OCI-LY3 (cell line): Measurements from ENCODE around the gene CLCC1.

ENCODE experiments used
- H2AFZ ChIP-seq: fragments of 200-600, 300-600 bp; shearing (Covaris generic); 2 replicates; pipeline ENCODE4 v1.6.0; 2014; ENCODE audit warnings: antibody characterized with exemption, low read depth, low read length
- H3K27ac ChIP-seq: fragments of 200-600, 300-600 bp; sonication (generic); 2 replicates; pipeline ENCODE4 v1.5.1; 2014; ENCODE audit warnings: mild to moderate bottlenecking, low read length, moderate library complexity, mixed read lengths
- H3K27me3 ChIP-seq: fragments of 200-600, 300-600 bp; sonication (generic); 2 replicates; pipeline ENCODE4 v1.6.1; 2014; ENCODE audit warnings: low read depth, low read length, mixed read lengths
- H3K36me3 ChIP-seq: fragments of 200-600, 300-600 bp; sonication (generic); replicated peaks from 2 replicates; pipeline ENCODE3; 2014; ENCODE audit warnings: low read depth, low read length, mixed read lengths
- H3K4me1 ChIP-seq: fragments of 300-600, 200-600 bp; sonication (generic); 2 replicates; pipeline ENCODE4 v1.6.1; 2014; ENCODE audit warnings: low read length, mixed read lengths
- H3K4me2 ChIP-seq: fragments of 200-600, 300-600 bp; sonication (generic); 2 replicates; pipeline ENCODE4 v1.6.1; 2014; ENCODE audit warnings: low read length, mixed read lengths
- H3K4me3 ChIP-seq: fragments of 300-600, 200-600 bp; sonication (generic); 2 replicates; pipeline ENCODE4 v1.5.1; 2014; ENCODE audit warnings: antibody characterized with exemption, mild to moderate bottlenecking, low read length, moderate library complexity
- H3K79me2 ChIP-seq: fragments of 300-600, 200-600 bp; shearing (Covaris generic); 2 replicates; pipeline ENCODE4 v1.6.1; 2014; ENCODE audit warnings: mild to moderate bottlenecking, low read length, mixed read lengths
- H3K9ac ChIP-seq: fragments of 300-600, 200-600 bp; shearing (Covaris generic); 2 replicates; pipeline ENCODE4 v1.6.0; 2014; ENCODE audit warnings: mild to moderate bottlenecking, low read length, moderate library complexity
- H3K9me3 ChIP-seq: fragments of 200-600, 300-600 bp; shearing (Covaris generic); 2 replicates; pipeline ENCODE4 v1.6.1; 2014; ENCODE audit warnings: low read length, mixed read lengths; ENCODE audit not compliant: insufficient read depth
- H4K20me1 ChIP-seq: fragments of 200-600, 300-600 bp; sonication (generic); 2 replicates; pipeline ENCODE4 v1.6.1; 2016; ENCODE audit warnings: low read length, mixed read lengths; ENCODE audit not compliant: insufficient read depth
- EZH2phosphoT487 ChIP-seq: fragments of 200-600 bp; shearing (Covaris generic); IDR thresholded peaks from 2 replicates; pipeline ENCODE4 v1.6.1; 2018; ENCODE audit warnings: antibody characterized with exemption, mixed run types, low read depth
- TF ChIP-seq, protein P1 (sequence below): fragments of 200-600, 300-600 bp; sonication (generic); IDR thresholded peaks from 2 replicates; pipeline ENCODE4 v1.5.1; 2014; ENCODE audit warnings: antibody characterized with exemption, low read length, low read depth

Gene CLCC1

DNA sequence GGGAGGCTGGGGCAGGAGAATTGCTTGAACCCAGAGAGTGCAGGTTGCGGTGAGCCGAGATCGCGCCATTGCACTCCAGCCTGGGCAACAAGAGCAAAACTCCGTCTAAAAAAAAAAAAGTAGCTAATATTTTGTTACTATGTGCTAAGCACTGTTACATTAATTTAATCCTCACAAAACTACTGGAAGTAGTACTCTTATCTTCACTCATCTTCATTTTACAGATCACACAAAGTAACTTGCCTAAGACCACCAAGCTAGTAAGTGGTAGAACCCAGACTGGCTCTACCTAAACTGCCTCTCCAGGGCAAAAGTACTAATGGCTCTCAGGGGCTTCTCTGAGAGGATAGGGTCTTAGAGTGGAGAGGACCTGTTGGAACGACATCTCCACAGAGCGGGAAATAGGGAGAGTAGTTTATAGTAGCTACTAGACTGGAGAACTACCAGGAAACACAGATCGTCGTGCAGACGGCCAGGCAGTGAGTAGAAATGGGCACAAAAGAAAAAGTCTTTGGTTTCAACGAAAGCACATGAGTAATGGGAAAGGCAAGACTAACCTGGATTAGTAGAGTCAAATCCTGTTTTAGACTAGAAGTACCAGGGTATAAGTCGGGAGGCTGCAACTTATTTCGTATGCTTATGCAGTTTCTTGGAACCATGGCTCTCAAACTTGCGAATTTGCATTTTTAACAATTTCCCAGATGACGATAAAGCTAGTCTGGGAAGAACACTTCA is 1.4 kb downstream of the CLCC1 start:
- Histone ChIP-seq H2AFZ (no peak overlapping the region), H3K9ac (peak overlapping the region; percentile 88)

DNA sequence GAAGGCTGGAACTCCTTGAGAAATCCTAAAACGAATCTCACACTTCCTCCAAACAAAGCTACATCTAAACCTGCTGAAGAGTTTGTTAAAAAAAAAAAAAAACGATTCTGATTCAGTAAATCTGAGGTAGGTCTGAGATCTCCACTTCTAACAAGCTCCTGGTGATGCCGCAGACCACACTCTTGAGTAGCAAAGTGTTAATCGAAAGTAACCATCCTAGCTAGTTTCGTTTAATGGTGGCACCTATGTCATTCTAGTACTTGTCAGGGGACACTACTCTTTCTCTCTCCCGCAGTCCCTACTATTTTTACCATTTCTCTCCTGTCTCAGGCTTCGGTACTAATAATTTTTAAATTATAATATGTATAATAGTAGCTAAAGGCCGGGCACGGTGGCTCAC is 2.1 kb downstream of the CLCC1 start:
- Histone ChIP-seq H3K79me2 (peaks cover 54% of the 10 kb centered on the region), H3K4me1 (peaks cover 9% of the 10 kb centered on the region), H3K4me3 (no peak overlapping the region), H3K9ac (no peak overlapping the region), H2AFZ (no peak overlapping the region), H3K36me3 (no peaks in the 10 kb centered on the region), H3K9me3 (no peaks in the 10 kb centered on the region), H3K4me2 (no peak overlapping the region), H3K27ac (no peak overlapping the region), H4K20me1 (peaks cover 12% of the 10 kb centered on the region; the same call in 1 of the 2 replicates), H3K27me3 (no peaks in the 10 kb centered on the region)
- TF ChIP-seq EZH2phosphoT487 = no peak
- TF ChIP-seq, protein P1, sequence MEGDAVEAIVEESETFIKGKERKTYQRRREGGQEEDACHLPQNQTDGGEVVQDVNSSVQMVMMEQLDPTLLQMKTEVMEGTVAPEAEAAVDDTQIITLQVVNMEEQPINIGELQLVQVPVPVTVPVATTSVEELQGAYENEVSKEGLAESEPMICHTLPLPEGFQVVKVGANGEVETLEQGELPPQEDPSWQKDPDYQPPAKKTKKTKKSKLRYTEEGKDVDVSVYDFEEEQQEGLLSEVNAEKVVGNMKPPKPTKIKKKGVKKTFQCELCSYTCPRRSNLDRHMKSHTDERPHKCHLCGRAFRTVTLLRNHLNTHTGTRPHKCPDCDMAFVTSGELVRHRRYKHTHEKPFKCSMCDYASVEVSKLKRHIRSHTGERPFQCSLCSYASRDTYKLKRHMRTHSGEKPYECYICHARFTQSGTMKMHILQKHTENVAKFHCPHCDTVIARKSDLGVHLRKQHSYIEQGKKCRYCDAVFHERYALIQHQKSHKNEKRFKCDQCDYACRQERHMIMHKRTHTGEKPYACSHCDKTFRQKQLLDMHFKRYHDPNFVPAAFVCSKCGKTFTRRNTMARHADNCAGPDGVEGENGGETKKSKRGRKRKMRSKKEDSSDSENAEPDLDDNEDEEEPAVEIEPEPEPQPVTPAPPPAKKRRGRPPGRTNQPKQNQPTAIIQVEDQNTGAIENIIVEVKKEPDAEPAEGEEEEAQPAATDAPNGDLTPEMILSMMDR = no peak

More for the DNA sequence above, 1.4 kb downstream of the CLCC1 start:
- Histone ChIP-seq H3K9me3 (no peaks in the 10 kb centered on the region), H3K79me2 (peaks cover 52% of the 10 kb centered on the region), H4K20me1 (peaks cover 12% of the 10 kb centered on the region; the same call in 1 of the 2 replicates), H3K36me3 (no peaks in the 10 kb centered on the region), H3K4me3 (peak overlapping the region; percentile 99), H3K4me1 (peaks cover 9% of the 10 kb centered on the region), H3K4me2 (peak overlapping the region; percentile 56), H3K27ac (no peak overlapping the region), H3K27me3 (no peaks in the 10 kb centered on the region)
- TF ChIP-seq, protein P1 = no peak
- TF ChIP-seq EZH2phosphoT487 = no peak

DNA sequence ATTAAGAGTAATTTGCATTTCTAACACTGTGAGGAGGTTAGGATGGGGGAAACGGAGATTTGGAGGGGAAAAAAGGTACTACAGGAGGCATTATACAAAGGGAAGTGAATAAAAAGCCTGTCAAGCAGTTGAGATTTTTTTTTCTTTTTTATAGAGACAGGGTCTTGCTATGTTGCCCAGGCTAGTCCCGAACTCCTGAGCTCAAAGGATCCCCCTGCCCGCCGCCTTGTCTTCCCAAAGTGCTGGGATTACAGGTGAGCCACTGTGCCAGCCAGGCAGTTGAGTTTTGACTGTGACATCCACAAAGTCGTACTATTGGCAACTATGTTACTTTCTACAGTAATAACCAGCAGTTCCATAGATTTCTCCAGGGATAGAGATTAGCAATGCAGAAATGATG is 2.6 kb downstream of the CLCC1 start:
- no peak overlapping the region for H3K9ac ChIP-seq
- no peak overlapping the region for H3K4me3 ChIP-seq
- H4K20me1 ChIP-seq = peaks cover 17% of the 10 kb centered on the region; the same call in 1 of the 2 replicates

DNA sequence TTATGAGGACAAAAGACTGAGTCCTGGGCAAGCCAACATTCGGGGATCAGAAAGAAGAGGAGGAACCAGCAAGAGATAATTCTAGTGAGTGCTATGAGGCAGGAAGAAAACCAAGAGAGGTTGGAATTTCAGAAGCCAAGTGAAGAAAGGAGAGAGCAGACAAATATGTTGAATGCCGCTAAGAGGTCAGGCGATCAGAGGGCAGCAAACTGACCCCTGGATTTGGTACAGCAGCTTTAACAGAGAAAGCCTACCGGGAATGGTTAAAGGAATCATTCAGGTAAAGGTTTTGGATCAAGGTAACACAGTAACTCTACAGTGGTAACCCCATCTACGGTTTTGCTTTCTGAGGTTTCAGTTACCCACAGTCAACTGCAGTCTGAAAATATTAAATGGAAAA is 5.4 kb downstream of the CLCC1 start:
- Histone ChIP-seq H3K4me1 (peaks cover 5% of the 10 kb centered on the region), H3K79me2 (peaks cover 82% of the 10 kb centered on the region), H3K9ac (no peak overlapping the region), H3K9me3 (no peaks in the 10 kb centered on the region), H3K4me3 (no peak overlapping the region), H3K27ac (no peak overlapping the region), H3K27me3 (no peaks in the 10 kb centered on the region), H4K20me1 (peaks cover 27% of the 10 kb centered on the region; the same call in 1 of the 2 replicates), H2AFZ (no peak overlapping the region), H3K4me2 (no peak overlapping the region), H3K36me3 (peaks cover 3% of the 10 kb centered on the region)
- TF ChIP-seq, protein P1 = no peak
- no peak for TF ChIP-seq EZH2phosphoT487

More for the DNA sequence above, 2.6 kb downstream of the CLCC1 start:
- TF ChIP-seq, protein P1 = no peak
- no peak for TF ChIP-seq EZH2phosphoT487
- Histone ChIP-seq H3K4me1 (peaks cover 9% of the 10 kb centered on the region), H3K36me3 (no peaks in the 10 kb centered on the region), H2AFZ (no peak overlapping the region), H3K9me3 (no peaks in the 10 kb centered on the region), H3K79me2 (peaks cover 59% of the 10 kb centered on the region), H3K27me3 (no peaks in the 10 kb centered on the region), H3K27ac (no peak overlapping the region), H3K4me2 (no peak overlapping the region)
